Hematopoietic multipotent progenitor cell treated with erythropoietin and hydrocortisone succinate and interleukin-3 and kit ligand, for 15 days (in vitro differentiated cells): Measurements from ENCODE around the gene ATP1A1.

Experiments used
- DNase-seq: peaks from one replicate; pipeline ENCODE4 v3.0.0-alpha.2; 2015; ENCODE audit warnings: low spot score

Gene ATP1A1

GRCh38 chr1:116372191-116372590 lies 853 bp upstream of the ATP1A1 start:
- DNase-seq = no peak

- DNase-seq = peak; percentile 70
Measured at GRCh38 chr1:116373431-116374352, 648 bp downstream of the ATP1A1 start.

- DNase-seq = no peak
Measured at GRCh38 chr1:116374353-116375147, 1.5 kb downstream of the ATP1A1 start.

GRCh38 chr1:116375148-116375886 lies 2.3 kb downstream of the ATP1A1 start:
- no peak for DNase-seq

GRCh38 chr1:116375887-116376728 lies 3.1 kb downstream of the ATP1A1 start:
- DNase-seq = no peak

- DNase-seq = no peak
Measured at GRCh38 chr1:116376729-116377086, 3.7 kb downstream of the ATP1A1 start.

- no peak for DNase-seq
Measured at GRCh38 chr1:116377541-116378529, 4.8 kb downstream of the ATP1A1 start.

GRCh38 chr1:116379057-116379630 lies 6.1 kb downstream of the ATP1A1 start:
- DNase-seq = no peak

- DNase-seq = no peak
Measured at GRCh38 chr1:116379674-116380498, 6.8 kb downstream of the ATP1A1 start.

GRCh38 chr1:116380499-116381242 lies 7.6 kb downstream of the ATP1A1 start:
- DNase-seq = no peak

GRCh38 chr1:116382321-116382720 lies 9.3 kb downstream of the ATP1A1 start:
- DNase-seq = no peak

- no peak for DNase-seq
Measured at GRCh38 chr1:116382857-116383483, 9.9 kb downstream of the ATP1A1 start.

GRCh38 chr1:116386042-116386441 lies 13.0 kb downstream of the ATP1A1 start:
- DNase-seq = no peak

GRCh38 chr1:116387551-116387950 lies 14.5 kb downstream of the ATP1A1 start:
- DNase-seq = no peak

- peak; percentile 45 for DNase-seq
Measured at GRCh38 chr1:116388122-116388521, 15.1 kb downstream of the ATP1A1 start.

- no peak for DNase-seq
Measured at GRCh38 chr1:116389013-116389412, 16.0 kb downstream of the ATP1A1 start.

- no peak for DNase-seq
Measured at GRCh38 chr1:116389686-116390085, 16.6 kb downstream of the ATP1A1 start.

- no peak for DNase-seq
Measured at GRCh38 chr1:116390195-116390594, 17.2 kb downstream of the ATP1A1 start.
